ENCODE results near the gene PLXNB3.

DNA sequence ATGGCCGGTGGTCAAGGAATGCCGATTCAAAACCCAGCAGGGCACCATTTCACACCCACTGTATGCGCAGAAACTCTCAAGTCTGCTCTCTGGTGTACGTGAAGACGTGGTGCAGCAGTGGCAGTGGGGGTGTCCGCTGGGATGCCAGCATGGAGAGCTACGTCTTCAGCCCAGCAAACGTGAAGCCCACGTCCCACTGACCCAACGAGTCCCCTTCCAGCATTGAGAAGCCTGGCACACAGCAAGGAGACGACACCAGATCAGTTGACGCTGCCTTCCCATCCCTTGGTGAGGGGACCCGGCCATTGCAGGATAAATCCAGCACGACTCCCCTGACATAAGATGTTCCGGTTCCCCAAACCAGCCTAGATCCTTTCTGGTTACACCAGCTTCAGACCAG is 2.2 kb upstream of the PLXNB3 start:
- TF ChIP-seq, protein P1, sequence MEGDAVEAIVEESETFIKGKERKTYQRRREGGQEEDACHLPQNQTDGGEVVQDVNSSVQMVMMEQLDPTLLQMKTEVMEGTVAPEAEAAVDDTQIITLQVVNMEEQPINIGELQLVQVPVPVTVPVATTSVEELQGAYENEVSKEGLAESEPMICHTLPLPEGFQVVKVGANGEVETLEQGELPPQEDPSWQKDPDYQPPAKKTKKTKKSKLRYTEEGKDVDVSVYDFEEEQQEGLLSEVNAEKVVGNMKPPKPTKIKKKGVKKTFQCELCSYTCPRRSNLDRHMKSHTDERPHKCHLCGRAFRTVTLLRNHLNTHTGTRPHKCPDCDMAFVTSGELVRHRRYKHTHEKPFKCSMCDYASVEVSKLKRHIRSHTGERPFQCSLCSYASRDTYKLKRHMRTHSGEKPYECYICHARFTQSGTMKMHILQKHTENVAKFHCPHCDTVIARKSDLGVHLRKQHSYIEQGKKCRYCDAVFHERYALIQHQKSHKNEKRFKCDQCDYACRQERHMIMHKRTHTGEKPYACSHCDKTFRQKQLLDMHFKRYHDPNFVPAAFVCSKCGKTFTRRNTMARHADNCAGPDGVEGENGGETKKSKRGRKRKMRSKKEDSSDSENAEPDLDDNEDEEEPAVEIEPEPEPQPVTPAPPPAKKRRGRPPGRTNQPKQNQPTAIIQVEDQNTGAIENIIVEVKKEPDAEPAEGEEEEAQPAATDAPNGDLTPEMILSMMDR (conservative IDR thresholded peaks at IDR 0.05 in 1 of 2, IDR thresholded peaks at IDR 0.05 in 1 of 2; ENCODE audit: low read depth in 1 of 2, low read length in 2 of 2) = no peak
- no peak for TF ChIP-seq EZH2 (IDR thresholded peaks at IDR 0.05; ENCODE audit: low read length, missing control alignments)

Measured in fibroblast of lung (primary cell).